ENCODE measurements around the gene MCTP1.

- TF ChIP-seq POLR2AphosphoS5 (IDR thresholded peaks at IDR 0.05; ENCODE audit: low read depth) (no peak), CTCF (IDR thresholded peaks at IDR 0.05; ENCODE audit: insufficient read depth, low read length) (no peak), GABPA (IDR thresholded peaks at IDR 0.05; ENCODE audit: low read depth) (no peak), REST (IDR thresholded peaks at IDR 0.05; ENCODE audit: insufficient replicate concordance, low read depth) (no peak)
These were observed 68.5 kb downstream of the MCTP1 start for GRCh38 chr5:95216136-95216955.
